ENCODE results near the gene RPP38.

RPP38 gene

DNA sequence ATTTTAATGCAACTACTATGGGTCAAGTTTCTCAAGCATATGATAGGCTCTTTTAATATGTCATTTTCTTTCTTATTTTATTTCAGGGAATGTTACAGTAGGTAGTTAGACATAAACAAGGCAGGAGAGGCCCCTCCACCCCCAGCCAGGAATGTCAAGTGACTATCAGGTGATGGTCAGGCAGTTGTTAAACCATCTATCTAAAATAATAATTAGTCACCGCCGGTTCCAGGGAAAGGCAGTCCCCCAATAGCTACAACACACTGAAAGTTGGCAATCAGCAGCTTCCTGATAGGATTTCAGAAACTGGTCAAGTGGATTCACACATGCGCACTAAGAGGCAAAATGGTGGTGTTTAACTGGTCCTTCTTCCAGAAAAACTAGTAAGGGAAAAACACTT lies 44.1 kb upstream of the RPP38 start:
- TF ChIP-seq, protein P1, sequence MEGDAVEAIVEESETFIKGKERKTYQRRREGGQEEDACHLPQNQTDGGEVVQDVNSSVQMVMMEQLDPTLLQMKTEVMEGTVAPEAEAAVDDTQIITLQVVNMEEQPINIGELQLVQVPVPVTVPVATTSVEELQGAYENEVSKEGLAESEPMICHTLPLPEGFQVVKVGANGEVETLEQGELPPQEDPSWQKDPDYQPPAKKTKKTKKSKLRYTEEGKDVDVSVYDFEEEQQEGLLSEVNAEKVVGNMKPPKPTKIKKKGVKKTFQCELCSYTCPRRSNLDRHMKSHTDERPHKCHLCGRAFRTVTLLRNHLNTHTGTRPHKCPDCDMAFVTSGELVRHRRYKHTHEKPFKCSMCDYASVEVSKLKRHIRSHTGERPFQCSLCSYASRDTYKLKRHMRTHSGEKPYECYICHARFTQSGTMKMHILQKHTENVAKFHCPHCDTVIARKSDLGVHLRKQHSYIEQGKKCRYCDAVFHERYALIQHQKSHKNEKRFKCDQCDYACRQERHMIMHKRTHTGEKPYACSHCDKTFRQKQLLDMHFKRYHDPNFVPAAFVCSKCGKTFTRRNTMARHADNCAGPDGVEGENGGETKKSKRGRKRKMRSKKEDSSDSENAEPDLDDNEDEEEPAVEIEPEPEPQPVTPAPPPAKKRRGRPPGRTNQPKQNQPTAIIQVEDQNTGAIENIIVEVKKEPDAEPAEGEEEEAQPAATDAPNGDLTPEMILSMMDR (IDR thresholded peaks at IDR 0.05; ENCODE audit: borderline replicate concordance, extremely low read depth, low read length, poor library complexity, severe bottlenecking), result no peak
- no peak for TF ChIP-seq EZH2 (IDR thresholded peaks at IDR 0.05; ENCODE audit: borderline replicate concordance, low read depth, low read length, severe bottlenecking)
- DNase-seq, result no peak

DNA sequence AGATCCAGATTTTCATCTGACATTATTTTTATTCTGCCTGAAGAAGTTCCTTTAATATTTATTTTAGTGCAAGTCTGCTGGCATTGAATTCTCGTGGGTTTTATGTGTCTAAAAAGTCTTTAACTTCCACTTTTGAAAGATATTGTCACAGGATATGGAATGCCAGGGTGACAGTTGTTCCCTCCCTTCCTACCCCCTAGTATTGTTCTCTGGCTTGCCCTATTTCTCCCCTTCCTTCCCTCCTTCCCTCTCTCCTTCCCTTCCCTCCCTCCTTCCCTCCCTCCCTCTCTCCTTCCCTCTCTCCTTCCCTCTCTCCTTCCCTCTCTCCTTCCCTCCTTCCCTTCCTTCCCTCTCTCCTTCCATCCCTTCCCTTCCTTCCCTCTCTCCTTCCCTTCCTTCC lies 38.5 kb upstream of the RPP38 start:
- H4K20me1 ChIP-seq (ENCODE audit: insufficient read depth, low read length), result no peaks in the 10 kb centered on the region
- ATAC-seq (ENCODE audit: insufficient read depth, low read depth), result no peak

More for the DNA sequence above, 44.1 kb upstream of the RPP38 start:
- no peak overlapping the region for H3K4me2 ChIP-seq (ENCODE audit: insufficient read depth, low read length)
- H3K79me2 ChIP-seq (ENCODE audit: insufficient read depth, low read length), result no peaks in the 10 kb centered on the region
- peaks cover 3% of the 10 kb centered on the region for H3K27me3 ChIP-seq (ENCODE audit: insufficient read depth, low read length, poor library complexity)
- H2AFZ ChIP-seq (ENCODE audit: low read depth, low read length), result no peak overlapping the region
- no peaks in the 10 kb centered on the region for H3K4me1 ChIP-seq (ENCODE audit: insufficient read depth, low read length)
- H4K20me1 ChIP-seq (ENCODE audit: insufficient read depth, low read length), result no peaks in the 10 kb centered on the region
- no peak overlapping the region for H3K9ac ChIP-seq (ENCODE audit: low read depth, low read length)
- no peaks in the 10 kb centered on the region for H3K9me3 ChIP-seq (ENCODE audit: insufficient read depth, low read length, severe bottlenecking)
- H3K36me3 ChIP-seq (ENCODE audit: insufficient read depth, low read length), result no peaks in the 10 kb centered on the region
- no peak overlapping the region for H3K4me3 ChIP-seq (ENCODE audit: low read depth in 1 of 2, low read length in 2 of 2)
- ATAC-seq (ENCODE audit: insufficient read depth, low read depth), result no peak
- no peak overlapping the region for H3K27ac ChIP-seq (ENCODE audit: low read length)

DNA sequence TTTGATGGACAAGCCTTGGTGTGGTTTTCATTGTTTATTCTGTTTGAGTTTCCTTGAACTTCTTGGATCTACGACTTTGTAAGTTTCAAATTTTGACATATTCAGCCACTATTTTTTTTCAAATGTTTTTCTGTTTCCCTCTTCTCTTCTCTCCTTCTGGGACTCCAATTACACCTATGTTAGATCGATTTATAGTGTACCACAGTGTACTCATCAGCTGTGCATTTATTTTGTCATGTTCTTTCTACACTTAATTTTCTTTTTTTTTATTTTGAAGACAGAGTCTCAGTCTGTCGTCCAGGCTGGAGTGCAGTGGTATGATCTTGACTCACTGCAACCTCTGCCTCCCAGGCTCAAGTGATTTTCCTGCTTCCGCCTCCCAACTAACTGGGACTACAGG lies 37.2 kb upstream of the RPP38 start:
- Histone ChIP-seq H3K27me3 (ENCODE audit: insufficient read depth, low read length, poor library complexity) (no peaks in the 10 kb centered on the region), H3K4me3 (ENCODE audit: low read depth in 1 of 2, low read length in 2 of 2) (no peak overlapping the region), H3K36me3 (ENCODE audit: insufficient read depth, low read length) (no peaks in the 10 kb centered on the region), H4K20me1 (ENCODE audit: insufficient read depth, low read length) (no peaks in the 10 kb centered on the region), H3K79me2 (ENCODE audit: insufficient read depth, low read length) (no peaks in the 10 kb centered on the region), H3K4me1 (ENCODE audit: insufficient read depth, low read length) (no peaks in the 10 kb centered on the region), H3K9ac (ENCODE audit: low read depth, low read length) (no peak overlapping the region), H3K9me3 (ENCODE audit: insufficient read depth, low read length, severe bottlenecking) (peaks cover 5% of the 10 kb centered on the region), H3K27ac (ENCODE audit: low read length) (no peak overlapping the region), H3K4me2 (ENCODE audit: insufficient read depth, low read length) (no peak overlapping the region), H2AFZ (ENCODE audit: low read depth, low read length) (no peak overlapping the region)
- ATAC-seq (ENCODE audit: insufficient read depth, low read depth), result no peak
- no peak for DNase-seq
- TF ChIP-seq, protein P1 (IDR thresholded peaks at IDR 0.05; ENCODE audit: borderline replicate concordance, extremely low read depth, low read length, poor library complexity, severe bottlenecking), result no peak
- no peak for TF ChIP-seq EZH2 (IDR thresholded peaks at IDR 0.05; ENCODE audit: borderline replicate concordance, low read depth, low read length, severe bottlenecking)

More for the DNA sequence above, 38.5 kb upstream of the RPP38 start:
- Histone ChIP-seq H3K27ac (ENCODE audit: low read length) (no peak overlapping the region), H3K9me3 (ENCODE audit: insufficient read depth, low read length, severe bottlenecking) (peaks cover 5% of the 10 kb centered on the region), H2AFZ (ENCODE audit: low read depth, low read length) (no peak overlapping the region), H3K4me1 (ENCODE audit: insufficient read depth, low read length) (no peaks in the 10 kb centered on the region), H3K9ac (ENCODE audit: low read depth, low read length) (no peak overlapping the region), H3K4me3 (ENCODE audit: low read depth in 1 of 2, low read length in 2 of 2) (no peak overlapping the region), H3K27me3 (ENCODE audit: insufficient read depth, low read length, poor library complexity) (no peaks in the 10 kb centered on the region), H3K4me2 (ENCODE audit: insufficient read depth, low read length) (no peak overlapping the region), H3K36me3 (ENCODE audit: insufficient read depth, low read length) (no peaks in the 10 kb centered on the region), H3K79me2 (ENCODE audit: insufficient read depth, low read length) (no peaks in the 10 kb centered on the region)
- TF ChIP-seq, protein P1 (IDR thresholded peaks at IDR 0.05; ENCODE audit: borderline replicate concordance, extremely low read depth, low read length, poor library complexity, severe bottlenecking), result no peak
- no peak for TF ChIP-seq EZH2 (IDR thresholded peaks at IDR 0.05; ENCODE audit: borderline replicate concordance, low read depth, low read length, severe bottlenecking)
- DNase-seq, result no peak

DNA sequence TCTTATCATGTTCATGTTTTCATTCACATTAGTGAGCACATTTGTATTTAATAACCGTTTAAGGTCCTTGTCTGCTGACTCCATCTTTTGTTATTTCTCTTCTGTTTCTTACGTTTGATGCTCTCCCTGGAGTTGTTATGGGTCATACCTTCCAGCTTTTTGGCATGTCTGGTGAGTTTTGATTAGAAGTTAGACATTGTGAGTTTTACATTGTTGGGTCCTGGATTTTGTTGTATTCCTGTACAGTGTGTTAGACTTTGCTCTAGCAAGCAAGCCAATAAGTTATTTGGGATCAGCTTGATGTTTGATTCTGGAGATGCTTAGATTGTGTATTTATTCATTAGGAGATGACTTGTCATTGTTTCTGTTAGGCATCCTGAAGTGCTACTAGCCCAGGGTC lies 36.5 kb upstream of the RPP38 start:
- no peaks in the 10 kb centered on the region for H3K27me3 ChIP-seq (ENCODE audit: insufficient read depth, low read length, poor library complexity)
- H3K4me2 ChIP-seq (ENCODE audit: insufficient read depth, low read length), result no peak overlapping the region
- H3K27ac ChIP-seq (ENCODE audit: low read length), result no peak overlapping the region
- H4K20me1 ChIP-seq (ENCODE audit: insufficient read depth, low read length), result no peaks in the 10 kb centered on the region
- no peak for DNase-seq
- no peak overlapping the region for H3K4me3 ChIP-seq (ENCODE audit: low read depth in 1 of 2, low read length in 2 of 2)
- no peak overlapping the region for H3K9ac ChIP-seq (ENCODE audit: low read depth, low read length)
- no peaks in the 10 kb centered on the region for H3K79me2 ChIP-seq (ENCODE audit: insufficient read depth, low read length)
- no peak for ATAC-seq (ENCODE audit: insufficient read depth, low read depth)
- no peaks in the 10 kb centered on the region for H3K36me3 ChIP-seq (ENCODE audit: insufficient read depth, low read length)
- H3K9me3 ChIP-seq (ENCODE audit: insufficient read depth, low read length, severe bottlenecking), result peaks cover 10% of the 10 kb centered on the region
- no peak overlapping the region for H2AFZ ChIP-seq (ENCODE audit: low read depth, low read length)
- no peaks in the 10 kb centered on the region for H3K4me1 ChIP-seq (ENCODE audit: insufficient read depth, low read length)
- TF ChIP-seq EZH2 (IDR thresholded peaks at IDR 0.05; ENCODE audit: borderline replicate concordance, low read depth, low read length, severe bottlenecking), result no peak
- TF ChIP-seq, protein P1 (IDR thresholded peaks at IDR 0.05; ENCODE audit: borderline replicate concordance, extremely low read depth, low read length, poor library complexity, severe bottlenecking), result no peak
